Gastroesophageal sphincter (tissue), 4 donors: Measurements from ENCODE around the gene RSL1D1. TPM values are rescaled to one million over a fixed set of nuclear protein-coding genes. Genes with fewer than 3 reads are reported as not detected.

ENCODE experiments used
- ATAC-seq: fragments of 150-250 bp; one replicate; pipeline ENCODE4 v1.9.1; 2016; ENCODE audit warnings: mild to moderate bottlenecking, moderate library complexity
- H3K27ac ChIP-seq, 4 donors: fragments of 200-600 bp; sonication (generic) in 3 of 4; 1 replicate in 3 of 4; 2 replicates in 1 of 4; pipeline ENCODE4 v1.5.1; 2016 to 2019
- H3K27me3 ChIP-seq: fragments of 200-600 bp; sonication (generic); one replicate; pipeline ENCODE4 v1.5.1; 2019
- H3K36me3 ChIP-seq, 2 donors: fragments of 200-600 bp; sonication (generic); one replicate each; pipeline ENCODE4 v1.5.1; 2019; ENCODE audit warnings: control low read depth in 1 of 2
- H3K4me1 ChIP-seq, 3 donors: fragments of 200-600 bp; sonication (generic); 1 replicate in 2 of 3; 2 replicates in 1 of 3; pipeline ENCODE4 v1.5.1; 2016 to 2019; ENCODE audit warnings: control low read depth in 2 of 3
- H3K4me3 ChIP-seq, 2 donors: fragments of 200-600 bp; sonication (generic); one replicate each; pipeline ENCODE4 v1.5.1; 2019; ENCODE audit warnings: mild to moderate bottlenecking in 1 of 2, moderate library complexity in 1 of 2
- H3K9me3 ChIP-seq, 3 donors: fragments of 200-600 bp; sonication (generic); one replicate each; pipeline ENCODE4 v1.5.1; 2017 to 2019; ENCODE audit warnings: control low read depth in 2 of 3
- CTCF ChIP-seq, 4 experiments: fragments of 200-600 bp in 2 of 4; fragments of 450-650 bp in 2 of 4; sonication (generic) in 1 of 4; IDR thresholded peaks; one replicate each; pipeline ENCODE4 v1.5.1; 2017 to 2019; ENCODE audit warnings: antibody characterized with exemption in 4 of 4, mild to moderate bottlenecking in 2 of 4, moderate library complexity in 2 of 4
- EP300 ChIP-seq: sonication (generic); formaldehyde crosslinking; IDR thresholded peaks from one replicate; pipeline ENCODE4 v1.6.1; 2017; ENCODE audit warnings: antibody characterized with exemption, mild to moderate bottlenecking
- POLR2A ChIP-seq, 2 donors: fragments of 450-650 bp; IDR thresholded peaks; one replicate each; pipeline ENCODE4 v1.6.1; 2017; ENCODE audit warnings: antibody characterized with exemption in 2 of 2, mild to moderate bottlenecking in 2 of 2, moderate library complexity in 1 of 2
- POLR2AphosphoS5 ChIP-seq: sonication (generic); formaldehyde crosslinking; IDR thresholded peaks from one replicate; pipeline ENCODE4 v1.6.1; 2017; ENCODE audit warnings: antibody characterized with exemption
- WGBS, 2 donors: methylation state at CpG; one replicate each; pipeline ENCODE4 v1.1.5; 2018; ENCODE audit warnings: low coverage in 1 of 2; 5-methylcytosine and 5-hydroxymethylcytosine counted together
- total RNA-seq, 4 donors: library from RNA; depleted of rRNA; stranded (reverse); fragments of >200 nt; gene quantifications; one replicate each; pipeline ENCODE4 v1.1.0, GENCODE V29; 2016

The RSL1D1 gene
- total RNA-seq, 4 donors from 2014 or later, result 149 to 275 (median 164) TPM

GRCh38 chr16:11844499-11844898, 6.8 kb downstream of the RSL1D1 start:
- TF ChIP-seq EP300 (no peak), POLR2A (IDR thresholded peaks at IDR 0.05) (no peak), CTCF (IDR thresholded peaks at IDR 0.05) (no peak), POLR2AphosphoS5 (no peak)
- no peak for ATAC-seq
- Histone ChIP-seq H3K4me3 (no peak overlapping the region), H3K27me3 (no peaks in the 10 kb centered on the region), H3K4me1 (peaks cover 0 to 18% (median 0%) of the 10 kb centered on the region in 3 donors), H3K9me3 (no peaks in the 10 kb centered on the region), H3K36me3 (peaks cover 0 to 100% of the 10 kb centered on the region in 2 donors), H3K27ac (no peak overlapping the region)
- 80 to 100% methylated on average over 1 of the region's 4 CpGs for WGBS, 2 donors

GRCh38 chr16:11843861-11844260, 7.5 kb downstream of the RSL1D1 start:
- H3K4me3 ChIP-seq, result no peak overlapping the region
- peaks cover 0 to 11% (median 0%) of the 10 kb centered on the region in 3 donors for H3K4me1 ChIP-seq
- no peak for ATAC-seq
- TF ChIP-seq EP300 (no peak), POLR2A (IDR thresholded peaks at IDR 0.05) (no peak)
- no peak overlapping the region for H3K27ac ChIP-seq
- no peaks in the 10 kb centered on the region for H3K9me3 ChIP-seq
- WGBS, 2 donors, result 80 to 84% methylated on average over 2 to 4 of the region's 5 CpGs
- H3K27me3 ChIP-seq, result no peaks in the 10 kb centered on the region
- H3K36me3 ChIP-seq, result peaks cover 0 to 100% of the 10 kb centered on the region in 2 donors

- no peak overlapping the region for H3K27ac ChIP-seq
- no peaks in the 10 kb centered on the region for H3K27me3 ChIP-seq
- no peak for ATAC-seq
- no peak overlapping the region for H3K4me3 ChIP-seq
- H3K4me1 ChIP-seq, result peaks cover 0 to 5% (median 0%) of the 10 kb centered on the region in 3 donors
- no peak for TF ChIP-seq POLR2AphosphoS5
- no peak for TF ChIP-seq POLR2A (IDR thresholded peaks at IDR 0.05)
- TF ChIP-seq CTCF (IDR thresholded peaks at IDR 0.05), result no peak
- TF ChIP-seq EP300, result no peak
- peaks cover 0 to 100% of the 10 kb centered on the region in 2 donors for H3K36me3 ChIP-seq
- no peaks in the 10 kb centered on the region for H3K9me3 ChIP-seq
- 80% methylated on average over 1 of the region's 11 CpGs; no CpG with 5 or more reads in 1 of the 2 donors for WGBS, 2 donors
Observed at GRCh38 chr16:11843206-11843605, 8.1 kb downstream of the RSL1D1 start.

GRCh38 chr16:11841026-11841425, 10.3 kb downstream of the RSL1D1 start:
- H3K36me3 ChIP-seq, result peaks cover 0 to 100% of the 10 kb centered on the region in 2 donors
- no peaks in the 10 kb centered on the region for H3K9me3 ChIP-seq
- TF ChIP-seq CTCF (IDR thresholded peaks at IDR 0.05), result no peak
- no peak for TF ChIP-seq POLR2A (IDR thresholded peaks at IDR 0.05)
- no peak for TF ChIP-seq POLR2AphosphoS5
- TF ChIP-seq EP300, result no peak
- 89 to 93% methylated on average over 3 to 5 of the region's 7 CpGs for WGBS, 2 donors
- no peak overlapping the region for H3K4me3 ChIP-seq
- H3K27ac ChIP-seq, result no peak overlapping the region
- no peak for ATAC-seq
- no peaks in the 10 kb centered on the region for H3K4me1 ChIP-seq
- H3K27me3 ChIP-seq, result no peaks in the 10 kb centered on the region

- TF ChIP-seq POLR2A (IDR thresholded peaks at IDR 0.05) (no peak), EP300 (no peak), POLR2AphosphoS5 (no peak)
- Histone ChIP-seq H3K27ac (no peak overlapping the region), H3K4me1 (no peaks in the 10 kb centered on the region), H3K27me3 (no peaks in the 10 kb centered on the region), H3K4me3 (no peak overlapping the region), H3K36me3 (peaks cover 0 to 60% of the 10 kb centered on the region in 2 donors), H3K9me3 (no peaks in the 10 kb centered on the region)
- ATAC-seq, result no peak
- WGBS, 2 donors, result 77% methylated on average over 4 to 7 of the region's 7 CpGs
Observed at GRCh38 chr16:11836650-11837244, 14.6 kb downstream of the RSL1D1 start.
